Measurements from ENCODE around the gene MAP3K14.
"Not testable (repeated sequence)": the region's sequence is repeated elsewhere in the genome, so short reads cannot be mapped to it uniquely, and the experiment has no call there.

The MAP3K14 gene

DNA sequence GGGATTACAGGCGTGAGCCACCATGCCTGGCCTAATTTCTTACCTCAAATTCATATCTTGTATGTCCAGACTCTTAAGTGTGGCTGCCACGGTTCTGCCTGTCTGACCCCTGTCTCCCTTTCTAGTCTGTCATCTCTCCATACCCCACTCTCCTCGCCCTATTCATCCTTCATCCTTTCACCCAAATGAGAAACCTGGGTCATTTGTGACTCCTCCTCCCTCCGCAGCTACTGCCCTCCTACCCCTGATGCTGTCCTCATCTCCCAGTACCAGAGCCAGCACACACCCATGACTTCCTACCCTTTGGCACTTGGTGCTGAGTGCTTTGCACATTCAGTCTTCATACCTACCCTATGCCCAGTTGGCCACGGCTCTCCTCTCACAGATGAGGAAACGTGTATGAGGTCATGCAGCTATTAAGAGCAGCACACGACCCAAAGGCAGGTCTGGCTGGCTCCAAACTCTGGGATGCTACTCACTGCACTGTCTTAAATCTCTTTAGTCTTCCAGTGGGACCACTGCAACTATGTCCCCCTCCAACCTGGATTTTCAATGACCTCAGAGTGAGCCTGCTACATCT is 56.5 kb downstream of the MAP3K14 start:
- H3K4me3 ChIP-seq (ENCODE audit: low read length) = no peak overlapping the region

DNA sequence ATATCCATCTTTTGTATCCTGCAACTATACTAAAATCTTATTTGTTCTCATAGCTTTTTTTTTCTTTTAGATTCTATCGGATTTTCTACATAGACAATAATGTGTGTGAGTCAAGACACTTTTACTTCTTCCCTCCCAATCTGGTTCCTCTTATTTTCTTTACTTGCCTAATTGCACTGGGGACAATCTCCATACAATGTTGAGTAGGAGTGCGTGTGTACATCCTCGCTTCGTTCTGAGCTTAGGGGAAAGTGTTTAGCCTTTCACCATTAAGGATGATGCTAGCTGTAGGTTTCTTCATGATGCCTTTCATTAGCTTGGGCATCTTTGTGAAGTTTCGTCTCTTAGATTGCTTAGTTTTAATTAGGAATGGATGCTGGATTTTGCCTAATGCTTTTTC is 57.8 kb downstream of the MAP3K14 start:
- H3K9ac ChIP-seq (ENCODE audit: low read length) = no peak overlapping the region
- peaks cover 28% of the 10 kb centered on the region for H3K27me3 ChIP-seq (replicated peaks; ENCODE audit: control insufficient read depth, insufficient read depth, low read length)
- no peaks in the 10 kb centered on the region for H3K9me3 ChIP-seq (ENCODE audit: control insufficient read depth, low read length)
- no peak for DNase-seq (ENCODE audit: low read depth)
- peaks cover 33% of the 10 kb centered on the region for H3K4me1 ChIP-seq (ENCODE audit: control insufficient read depth, insufficient read depth, low read length)
- H3K4me3 ChIP-seq (ENCODE audit: low read length) = no peak overlapping the region
- H3K36me3 ChIP-seq (ENCODE audit: control insufficient read depth, insufficient read depth, low read length, severe bottlenecking) = peaks cover 5% of the 10 kb centered on the region

More for the DNA sequence above, 56.5 kb downstream of the MAP3K14 start:
- peaks cover 18% of the 10 kb centered on the region for H3K36me3 ChIP-seq (ENCODE audit: control insufficient read depth, insufficient read depth, low read length, severe bottlenecking)
- peaks cover 19% of the 10 kb centered on the region for H3K27me3 ChIP-seq (replicated peaks; ENCODE audit: control insufficient read depth, insufficient read depth, low read length)
- H3K9me3 ChIP-seq (ENCODE audit: control insufficient read depth, low read length) = no peaks in the 10 kb centered on the region
- H3K9ac ChIP-seq (ENCODE audit: low read length) = no peak overlapping the region
- no peak for DNase-seq (ENCODE audit: low read depth)
- H3K4me1 ChIP-seq (ENCODE audit: control insufficient read depth, insufficient read depth, low read length) = peaks cover 37% of the 10 kb centered on the region

DNA sequence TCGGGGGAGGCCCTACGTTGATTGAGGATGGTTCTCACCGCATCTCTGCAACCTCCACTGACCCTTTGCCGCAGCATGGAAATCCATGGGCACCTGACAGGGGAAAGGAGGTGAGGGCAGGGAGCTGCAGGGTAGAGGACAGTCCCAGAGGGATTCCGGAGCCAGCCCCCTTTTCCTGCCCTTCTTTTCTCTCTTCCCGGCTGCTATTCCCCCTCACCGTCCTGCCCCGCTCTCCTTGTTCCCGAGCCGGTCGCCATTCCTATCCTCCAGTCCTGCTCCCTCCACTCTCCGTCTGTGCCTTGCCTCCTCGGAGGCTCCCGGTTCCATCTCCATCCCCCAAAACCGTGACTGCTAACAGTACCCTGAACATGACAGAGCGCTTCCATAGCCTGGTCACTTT is 59.7 kb downstream of the MAP3K14 start:
- Histone ChIP-seq H3K9me3 (ENCODE audit: control insufficient read depth, low read length) (no peaks in the 10 kb centered on the region), H3K4me3 (ENCODE audit: low read length) (no peak overlapping the region), H3K27me3 (replicated peaks; ENCODE audit: control insufficient read depth, insufficient read depth, low read length) (peaks cover 34% of the 10 kb centered on the region), H3K36me3 (ENCODE audit: control insufficient read depth, insufficient read depth, low read length, severe bottlenecking) (no peaks in the 10 kb centered on the region), H3K4me1 (ENCODE audit: control insufficient read depth, insufficient read depth, low read length) (peaks cover 14% of the 10 kb centered on the region), H3K9ac (ENCODE audit: low read length) (no peak overlapping the region)
- DNase-seq (ENCODE audit: low read depth) = no peak

DNA sequence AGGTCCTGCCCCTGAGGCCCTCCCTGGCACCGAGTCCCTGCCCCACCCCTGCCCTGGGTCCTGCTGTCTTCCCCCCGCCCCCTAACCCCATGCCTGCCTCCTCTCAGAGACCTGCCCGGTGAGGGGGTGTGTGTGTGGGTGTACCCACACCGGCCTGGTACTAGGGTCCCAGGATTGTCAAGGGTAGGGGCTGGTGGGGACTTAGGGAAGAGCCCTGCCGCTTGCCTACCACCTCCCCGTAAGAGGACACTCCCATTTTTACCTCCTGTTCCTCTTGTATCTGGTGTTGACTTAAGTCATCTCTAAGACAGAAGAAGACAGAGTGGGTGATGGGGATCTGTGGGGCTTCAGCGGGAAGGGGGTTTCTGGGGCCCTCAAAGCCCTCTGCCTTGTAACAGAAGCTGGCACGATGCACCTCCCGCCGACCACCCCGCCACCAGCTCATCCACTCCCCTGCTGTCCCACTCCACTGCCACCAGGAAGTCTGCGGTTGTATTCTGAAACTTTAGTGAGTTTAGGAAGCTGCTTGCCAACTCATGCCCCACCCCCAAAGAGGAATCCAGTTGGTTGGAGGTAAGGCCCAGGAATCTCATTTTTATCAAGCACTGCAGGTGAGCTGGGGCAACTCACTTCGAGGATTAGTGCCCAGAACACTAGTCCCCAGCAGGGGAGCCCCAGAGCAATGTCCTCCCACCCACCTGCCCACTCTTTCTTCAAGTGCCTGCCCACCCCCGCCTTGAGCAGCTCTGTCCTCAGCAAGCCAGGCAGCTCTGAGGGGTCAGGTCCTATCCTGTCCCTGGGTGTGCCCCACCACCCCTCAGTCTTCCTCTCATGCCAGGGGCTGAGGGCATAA is 60.5 kb downstream of the MAP3K14 start:
- H3K36me3 ChIP-seq (ENCODE audit: control insufficient read depth, insufficient read depth, low read length, severe bottlenecking) = no peaks in the 10 kb centered on the region
- H3K4me3 ChIP-seq (ENCODE audit: low read length) = no peak overlapping the region
- no peak overlapping the region for H3K9ac ChIP-seq (ENCODE audit: low read length)
- no peak for DNase-seq (ENCODE audit: low read depth)
- peaks cover 9% of the 10 kb centered on the region for H3K4me1 ChIP-seq (ENCODE audit: control insufficient read depth, insufficient read depth, low read length)
- H3K9me3 ChIP-seq (ENCODE audit: control insufficient read depth, low read length) = no peaks in the 10 kb centered on the region
- H3K27me3 ChIP-seq (replicated peaks; ENCODE audit: control insufficient read depth, insufficient read depth, low read length) = peaks cover 34% of the 10 kb centered on the region

DNA sequence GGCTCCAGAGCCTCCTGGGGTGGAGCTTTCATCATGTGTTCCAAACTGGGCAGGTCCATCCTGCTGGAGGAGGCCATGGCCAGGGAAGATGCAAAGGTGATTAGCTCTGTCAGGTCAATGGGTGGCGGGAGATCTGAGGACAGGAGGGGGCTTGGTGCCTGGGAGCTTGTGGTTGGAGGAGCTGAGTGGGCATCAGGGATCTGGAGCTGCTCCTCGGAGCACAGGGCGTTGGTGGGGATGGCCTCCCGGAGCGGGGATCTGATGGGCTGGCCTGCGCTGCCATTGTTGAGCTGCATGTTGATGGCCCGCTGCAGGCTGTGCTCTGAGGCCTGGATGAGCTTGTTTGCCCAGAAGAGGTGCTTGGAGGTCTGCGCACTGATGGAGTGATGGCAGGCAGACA is 61.5 kb downstream of the MAP3K14 start:
- Histone ChIP-seq H3K4me3 (ENCODE audit: low read length) (no peak overlapping the region), H3K36me3 (ENCODE audit: control insufficient read depth, insufficient read depth, low read length, severe bottlenecking) (no peaks in the 10 kb centered on the region), H3K27me3 (replicated peaks; ENCODE audit: control insufficient read depth, insufficient read depth, low read length) (peaks cover 34% of the 10 kb centered on the region), H3K4me1 (ENCODE audit: control insufficient read depth, insufficient read depth, low read length) (no peaks in the 10 kb centered on the region), H3K9ac (ENCODE audit: low read length) (no peak overlapping the region), H3K9me3 (ENCODE audit: control insufficient read depth, low read length) (no peaks in the 10 kb centered on the region)
- no peak for DNase-seq (ENCODE audit: low read depth)

DNA sequence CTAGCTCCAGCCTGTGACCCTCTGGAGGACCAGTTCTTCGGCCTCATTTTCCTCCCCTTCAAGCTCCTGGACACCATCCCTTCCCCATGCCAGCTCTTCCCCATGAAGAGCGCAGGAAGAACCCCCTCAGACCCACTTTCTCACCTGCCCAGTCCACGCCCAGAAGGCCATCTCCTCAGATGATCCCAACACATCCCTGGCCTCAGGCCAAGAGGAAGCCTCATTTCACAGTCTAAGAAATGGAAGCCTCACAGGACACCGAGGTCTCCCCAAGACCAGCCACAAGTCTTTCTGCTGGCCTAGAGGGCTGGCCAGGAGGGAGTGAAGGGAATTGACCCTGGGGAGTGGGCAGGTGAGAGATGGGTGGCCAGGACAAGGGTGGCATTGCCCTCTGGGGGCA is 62.9 kb downstream of the MAP3K14 start:
- no peak for DNase-seq (ENCODE audit: low read depth)
- no peaks in the 10 kb centered on the region for H3K36me3 ChIP-seq (ENCODE audit: control insufficient read depth, insufficient read depth, low read length, severe bottlenecking)
- no peak overlapping the region for H3K4me3 ChIP-seq (ENCODE audit: low read length)
- H3K9ac ChIP-seq (ENCODE audit: low read length) = no peak overlapping the region
- no peaks in the 10 kb centered on the region for H3K9me3 ChIP-seq (ENCODE audit: control insufficient read depth, low read length)
- no peaks in the 10 kb centered on the region for H3K4me1 ChIP-seq (ENCODE audit: control insufficient read depth, insufficient read depth, low read length)
- peaks cover 34% of the 10 kb centered on the region for H3K27me3 ChIP-seq (replicated peaks; ENCODE audit: control insufficient read depth, insufficient read depth, low read length)

DNA sequence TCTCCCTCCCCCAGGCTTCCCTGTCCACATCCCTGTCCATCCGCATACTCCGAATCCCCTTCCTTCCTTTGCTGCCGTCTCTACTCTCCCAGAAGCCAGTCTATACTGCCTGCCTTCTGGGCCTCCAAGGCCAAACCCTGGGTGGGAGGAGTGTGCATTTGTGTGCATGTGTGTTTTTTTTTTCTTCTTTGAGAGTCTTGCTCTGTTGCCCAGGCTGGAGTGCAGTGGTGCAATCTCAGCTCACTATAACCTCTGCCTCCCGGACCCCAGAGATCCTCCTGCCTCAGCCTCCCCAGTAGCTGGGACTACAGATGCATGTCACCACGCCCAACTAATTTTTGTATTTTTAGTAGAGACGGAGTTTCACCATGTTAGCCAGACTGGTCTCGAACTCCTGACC is 63.6 kb downstream of the MAP3K14 start:
- H3K4me1 ChIP-seq (ENCODE audit: control insufficient read depth, insufficient read depth, low read length); H3K4me3 ChIP-seq (ENCODE audit: low read length); DNase-seq (ENCODE audit: low read depth); H3K9ac ChIP-seq (ENCODE audit: low read length); H3K9me3 ChIP-seq (ENCODE audit: control insufficient read depth, low read length); H3K36me3 ChIP-seq (ENCODE audit: control insufficient read depth, insufficient read depth, low read length, severe bottlenecking): not testable (repeated sequence)
- H3K27me3 ChIP-seq (replicated peaks; ENCODE audit: control insufficient read depth, insufficient read depth, low read length) = peaks cover 34% of the 10 kb centered on the region

DNA sequence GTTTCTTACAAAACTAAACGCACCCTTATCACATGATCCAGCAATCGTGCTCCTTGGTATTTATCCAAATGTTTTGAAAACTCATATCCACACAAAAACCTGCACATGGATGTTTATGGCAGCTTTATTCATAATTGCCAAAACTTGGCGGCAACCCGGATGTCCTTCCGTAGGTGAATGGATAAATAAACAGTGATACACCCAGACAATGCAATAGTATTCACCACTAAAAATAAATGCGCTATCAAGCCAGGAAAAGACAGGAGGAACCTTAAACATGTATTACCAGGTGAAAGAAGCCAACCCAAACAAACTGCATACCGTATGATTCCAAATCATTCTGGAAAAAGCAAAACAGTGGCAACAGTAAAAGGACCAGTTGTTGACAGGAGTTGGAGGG is 64.9 kb downstream of the MAP3K14 start:
- no peak for DNase-seq (ENCODE audit: low read depth)
- peaks cover 23% of the 10 kb centered on the region for H3K27me3 ChIP-seq (replicated peaks; ENCODE audit: control insufficient read depth, insufficient read depth, low read length)
- H3K4me3 ChIP-seq (ENCODE audit: low read length) = no peak overlapping the region
- H3K36me3 ChIP-seq (ENCODE audit: control insufficient read depth, insufficient read depth, low read length, severe bottlenecking) = no peaks in the 10 kb centered on the region
- H3K9ac ChIP-seq (ENCODE audit: low read length) = no peak overlapping the region
- H3K4me1 ChIP-seq (ENCODE audit: control insufficient read depth, insufficient read depth, low read length) = peaks cover 2% of the 10 kb centered on the region
- no peaks in the 10 kb centered on the region for H3K9me3 ChIP-seq (ENCODE audit: control insufficient read depth, low read length)

DNA sequence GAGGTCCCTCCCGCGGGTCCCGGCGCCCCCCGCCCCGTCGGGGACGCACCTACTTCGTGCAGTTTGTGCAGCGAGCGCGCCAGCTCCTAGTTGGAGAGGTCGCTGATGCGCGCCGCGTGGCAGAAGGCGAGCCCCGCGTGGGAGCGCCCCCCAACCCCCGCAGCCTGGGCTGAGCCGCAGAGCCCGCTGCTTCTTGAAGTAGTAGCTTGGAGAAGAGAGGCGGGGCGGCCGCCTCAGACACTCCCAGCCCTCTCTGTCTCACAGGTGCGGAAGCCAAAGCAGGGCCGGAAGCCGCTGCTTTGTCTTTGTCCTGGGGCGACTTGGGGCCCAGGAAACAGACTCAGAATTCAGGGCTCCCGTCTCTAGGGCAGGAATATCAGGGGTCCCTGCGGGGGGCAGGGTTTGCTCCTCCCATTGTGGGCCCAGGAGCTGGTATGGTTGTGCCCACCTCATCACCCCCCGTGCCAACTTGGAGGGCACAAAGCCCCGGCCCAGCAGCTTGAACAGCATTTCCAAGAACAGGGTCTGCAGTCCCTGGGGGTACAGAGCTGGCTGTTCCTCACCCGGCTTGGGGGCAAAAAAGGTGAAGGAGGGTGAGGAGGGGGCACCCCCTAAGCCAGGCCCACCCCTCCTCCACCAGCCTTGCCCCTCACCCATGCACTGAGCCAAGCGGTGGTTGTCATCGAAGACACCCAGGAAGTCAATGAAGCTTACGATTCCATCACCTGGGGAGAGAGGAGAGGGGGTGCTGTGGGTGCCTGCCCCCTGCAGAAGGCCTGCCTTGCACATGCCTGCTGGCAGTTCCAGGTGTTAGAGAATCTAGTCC is 68.5 kb downstream of the MAP3K14 start:
- H3K4me1 ChIP-seq (ENCODE audit: control insufficient read depth, insufficient read depth, low read length) = peaks cover 5% of the 10 kb centered on the region
- no peak for DNase-seq (ENCODE audit: low read depth)
- no peak overlapping the region for H3K4me3 ChIP-seq (ENCODE audit: low read length)
- no peaks in the 10 kb centered on the region for H3K9me3 ChIP-seq (ENCODE audit: control insufficient read depth, low read length)
- H3K9ac ChIP-seq (ENCODE audit: low read length) = no peak overlapping the region
- peaks cover 14% of the 10 kb centered on the region for H3K27me3 ChIP-seq (replicated peaks; ENCODE audit: control insufficient read depth, insufficient read depth, low read length)
- H3K36me3 ChIP-seq (ENCODE audit: control insufficient read depth, insufficient read depth, low read length, severe bottlenecking) = no peaks in the 10 kb centered on the region

DNA sequence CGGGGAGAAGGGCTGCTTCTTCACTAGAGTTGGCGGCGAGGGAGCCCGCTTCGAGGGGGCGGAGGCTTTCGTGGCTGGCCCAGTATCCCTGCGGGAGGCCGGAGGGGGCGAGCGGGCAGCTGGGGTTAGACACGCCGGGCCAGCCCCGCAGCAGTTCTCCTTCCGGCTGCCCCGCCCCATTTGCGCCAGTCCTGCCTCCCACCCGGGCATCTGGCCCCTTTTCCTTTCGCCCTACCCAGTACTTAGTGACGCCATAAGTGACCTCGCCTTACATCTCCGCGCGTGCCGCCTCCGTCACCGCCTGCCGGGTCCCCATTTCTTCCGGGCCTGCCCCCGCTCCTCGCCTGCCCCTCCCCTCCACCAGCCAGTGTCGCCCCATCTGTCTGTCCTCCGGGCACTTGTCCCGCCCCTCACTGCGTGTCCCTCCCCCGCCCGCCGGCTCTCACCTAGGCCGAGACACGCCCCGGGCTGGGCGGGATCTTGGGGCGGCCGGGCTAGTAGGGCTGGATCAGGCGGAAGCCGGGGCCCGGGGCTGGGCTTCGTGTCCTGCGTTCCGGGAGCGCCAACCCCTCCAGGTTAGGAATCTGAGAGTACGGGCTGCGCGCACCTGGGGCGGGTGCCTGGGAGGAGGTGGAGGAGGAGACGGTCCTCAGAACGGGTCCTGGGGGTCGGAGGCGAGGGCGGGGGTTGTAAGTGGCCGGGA is 69.2 kb downstream of the MAP3K14 start:
- H3K4me1 ChIP-seq (ENCODE audit: control insufficient read depth, insufficient read depth, low read length) = peaks cover 5% of the 10 kb centered on the region
- peak; percentile 83 for DNase-seq (ENCODE audit: low read depth)
- H3K9ac ChIP-seq (ENCODE audit: low read length) = peak overlapping the region; percentile 51
- H3K4me3 ChIP-seq (ENCODE audit: low read length) = peak overlapping the region; percentile 74
- H3K9me3 ChIP-seq (ENCODE audit: control insufficient read depth, low read length) = no peaks in the 10 kb centered on the region
- no peaks in the 10 kb centered on the region for H3K36me3 ChIP-seq (ENCODE audit: control insufficient read depth, insufficient read depth, low read length, severe bottlenecking)
- peaks cover 14% of the 10 kb centered on the region for H3K27me3 ChIP-seq (replicated peaks; ENCODE audit: control insufficient read depth, insufficient read depth, low read length)

Data from adipocyte (in vitro differentiated cells).